NCI-H460 (cell line): ENCODE results near the gene PAN3. TPM values are rescaled to one million over a fixed set of nuclear protein-coding genes. Genes with fewer than 3 reads are reported as not detected.

ENCODE experiments used
- DNase-seq: peaks from one replicate; pipeline ENCODE4 v3.0.0-alpha.2; 2016; ENCODE audit warnings: low read depth; ENCODE audit errors: extremely low read depth
- total RNA-seq: library from RNA; depleted of rRNA; stranded (reverse); fragments of >200 nt; shearing (Covaris generic); gene quantifications from 2 replicates; pipeline ENCODE4 v1.2.3, GENCODE V29; 2014

The PAN3 gene
- total RNA-seq, 1 experiment from 2014 or later: 16.2 TPM

GRCh38 chr13:28218679-28219078 is 80.3 kb downstream of the PAN3 start:
- no peak for DNase-seq

GRCh38 chr13:28219408-28220099 is 81.2 kb downstream of the PAN3 start:
- DNase-seq: no peak

GRCh38 chr13:28220166-28220565 is 81.8 kb downstream of the PAN3 start:
- DNase-seq: no peak

GRCh38 chr13:28229522-28230411 is 91.4 kb downstream of the PAN3 start:
- no peak for DNase-seq

- no peak for DNase-seq
These were observed 93.3 kb downstream of the PAN3 start for GRCh38 chr13:28231642-28232041.

GRCh38 chr13:28237944-28238343 is 99.6 kb downstream of the PAN3 start:
- no peak for DNase-seq

GRCh38 chr13:28239374-28239773 is 101.0 kb downstream of the PAN3 start:
- no peak for DNase-seq

GRCh38 chr13:28245465-28245864 is 107.1 kb downstream of the PAN3 start:
- no peak for DNase-seq

- DNase-seq: no peak
These were observed 108.5 kb downstream of the PAN3 start for GRCh38 chr13:28246891-28247290.

GRCh38 chr13:28248080-28248479 is 109.7 kb downstream of the PAN3 start:
- no peak for DNase-seq

GRCh38 chr13:28250542-28250941 is 112.2 kb downstream of the PAN3 start:
- DNase-seq: no peak

GRCh38 chr13:28251466-28251865 is 113.1 kb downstream of the PAN3 start:
- no peak for DNase-seq

- DNase-seq: no peak
These were observed 114.2 kb downstream of the PAN3 start for GRCh38 chr13:28252547-28252946.

- DNase-seq: no peak
These were observed 119.0 kb downstream of the PAN3 start for GRCh38 chr13:28257305-28257704.

GRCh38 chr13:28258417-28258816 is 120.1 kb downstream of the PAN3 start:
- DNase-seq: no peak

- DNase-seq: no peak
These were observed 129.2 kb downstream of the PAN3 start for GRCh38 chr13:28267497-28267896.

- DNase-seq: no peak
These were observed 130.5 kb downstream of the PAN3 start for GRCh38 chr13:28268800-28269223.

- DNase-seq: no peak
These were observed 132.9 kb downstream of the PAN3 start for GRCh38 chr13:28271056-28271840.

- DNase-seq: no peak
These were observed 135.6 kb downstream of the PAN3 start for GRCh38 chr13:28273919-28274318.

GRCh38 chr13:28282451-28282850 is 144.1 kb downstream of the PAN3 start:
- no peak for DNase-seq

GRCh38 chr13:28283600-28283999 is 145.3 kb downstream of the PAN3 start:
- DNase-seq: no peak
